ENCODE data around the gene OR51L1. TPM values are rescaled to one million over a fixed set of nuclear protein-coding genes. Genes with fewer than 3 reads are reported as not detected.

OR51L1 gene
- total and polyA plus RNA-seq, 5 donors: not detected

DNA sequence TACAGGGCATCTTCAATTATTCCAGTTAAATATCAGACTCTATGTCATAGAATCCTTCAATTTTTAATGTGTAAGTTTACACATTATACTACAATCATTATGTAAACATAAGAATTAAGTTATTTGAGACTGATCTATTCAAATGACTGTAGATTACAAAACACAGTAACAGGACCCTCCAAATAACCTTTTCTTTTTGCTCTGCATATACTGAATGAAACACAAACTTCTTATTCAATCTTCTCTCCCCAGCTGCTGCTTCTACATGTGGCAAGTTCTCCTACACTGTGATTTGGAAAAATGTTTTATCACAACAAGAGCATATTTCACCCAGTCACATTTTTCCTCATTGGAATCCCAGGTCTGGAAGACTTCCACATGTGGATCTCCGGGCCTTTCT is 51.6 kb downstream of the OR51L1 start, which contains the start of gene OR52J3:
Gene OR52J3, plus strand, starts transcription at position 301 of the 400 bp plus-strand sequence. Its CDS starts 0 bp downstream, at position 301.
- no peaks in the 10 kb centered on the region for H3K27me3 ChIP-seq (ENCODE audit: control insufficient read depth, insufficient read depth)
- no peaks in the 10 kb centered on the region for H3K9me3 ChIP-seq (ENCODE audit: control insufficient read depth, low read length)
- no peak within 1 kb of the TSS for H3K27ac ChIP-seq (ENCODE audit: low read length)
- WGBS: 76% methylated on average over 1 of the region's 1 CpG
- no peaks in the 10 kb centered on the region for H3K4me1 ChIP-seq (ENCODE audit: control insufficient read depth, insufficient read depth, low read length)
- intact Hi-C loops (cut with DNase I): no loop called here
- DNase-seq (no peak), ATAC-seq (no peak)
- no peak within 1 kb of the TSS for H3K4me3 ChIP-seq (ENCODE audit: low read length)

DNA sequence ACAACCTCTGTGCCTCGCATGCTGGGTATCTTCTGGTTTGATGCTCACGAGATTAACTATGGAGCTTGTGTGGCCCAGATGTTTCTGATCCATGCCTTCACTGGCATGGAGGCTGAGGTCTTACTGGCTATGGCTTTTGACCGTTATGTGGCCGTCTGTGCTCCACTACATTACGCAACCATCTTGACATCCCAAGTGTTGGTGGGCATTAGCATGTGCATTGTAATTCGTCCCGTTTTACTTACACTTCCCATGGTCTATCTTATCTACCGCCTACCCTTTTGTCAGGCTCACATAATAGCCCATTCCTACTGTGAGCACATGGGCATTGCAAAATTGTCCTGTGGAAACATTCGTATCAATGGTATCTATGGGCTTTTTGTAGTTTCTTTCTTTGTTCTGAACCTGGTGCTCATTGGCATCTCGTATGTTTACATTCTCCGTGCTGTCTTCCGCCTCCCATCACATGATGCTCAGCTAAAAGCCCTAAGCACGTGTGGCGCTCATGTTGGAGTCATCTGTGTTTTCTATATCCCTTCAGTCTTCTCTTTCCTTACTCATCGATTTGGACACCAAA is 52.2 kb downstream of the OR51L1 start:
- no peaks in the 10 kb centered on the region for H3K27me3 ChIP-seq (ENCODE audit: control insufficient read depth, insufficient read depth)
- H3K9me3 ChIP-seq (ENCODE audit: control insufficient read depth, low read length): no peaks in the 10 kb centered on the region
- H3K4me1 ChIP-seq (ENCODE audit: control insufficient read depth, insufficient read depth, low read length): no peaks in the 10 kb centered on the region
- DNase-seq (no peak), ATAC-seq (no peak)
- H3K27ac ChIP-seq (ENCODE audit: low read length): no peak overlapping the region
- 75% methylated on average over 15 of the region's 15 CpGs for WGBS
- H3K4me3 ChIP-seq (ENCODE audit: low read length): no peak overlapping the region
- intact Hi-C loops (cut with DNase I): no loop called here

Other genes with a start within 250 kb of the OR51L1 start
- not detected for gene OR51F1, start 224.9 kb upstream of the OR51L1 start, total RNA-seq
- not detected for gene OR51F1, start 224.9 kb upstream of the OR51L1 start, polyA plus RNA-seq
- gene OR52R1, start 190.5 kb upstream of the OR51L1 start, total RNA-seq: not detected
- not detected for gene OR52R1, start 190.5 kb upstream of the OR51L1 start, polyA plus RNA-seq
- gene OR51F2, start 173.5 kb upstream of the OR51L1 start, total RNA-seq: not detected
- not detected for gene OR51F2, start 173.5 kb upstream of the OR51L1 start, polyA plus RNA-seq
- gene OR51S1, start 145.6 kb upstream of the OR51L1 start, total RNA-seq: not detected
- gene OR51S1, start 145.6 kb upstream of the OR51L1 start, polyA plus RNA-seq: not detected
- gene OR51T1, start 113.0 kb upstream of the OR51L1 start, total RNA-seq: not detected
- gene OR51T1, start 113.0 kb upstream of the OR51L1 start, polyA plus RNA-seq: not detected
- not detected for gene OR51A7, start 91.1 kb upstream of the OR51L1 start, total RNA-seq
- gene OR51A7, start 91.1 kb upstream of the OR51L1 start, polyA plus RNA-seq: not detected
- gene OR51G2, start 75.5 kb upstream of the OR51L1 start, total RNA-seq: not detected
- gene OR51G2, start 75.5 kb upstream of the OR51L1 start, polyA plus RNA-seq: not detected
- gene OR51G1, start 70.5 kb upstream of the OR51L1 start, total RNA-seq: not detected
- not detected for gene OR51G1, start 70.5 kb upstream of the OR51L1 start, polyA plus RNA-seq
- not detected for gene OR51A4, start 47.2 kb upstream of the OR51L1 start, total RNA-seq
- gene OR51A4, start 47.2 kb upstream of the OR51L1 start, polyA plus RNA-seq: not detected
- gene OR51A2, start 39.1 kb upstream of the OR51L1 start, total RNA-seq: not detected
- not detected for gene OR51A2, start 39.1 kb upstream of the OR51L1 start, polyA plus RNA-seq
- gene OR52J3, start 51.7 kb downstream of the OR51L1 start, total RNA-seq: not detected
- gene OR52J3, start 51.7 kb downstream of the OR51L1 start, polyA plus RNA-seq: not detected
- gene OR52E2, start 64.8 kb downstream of the OR51L1 start, total RNA-seq: not detected
- gene OR52E2, start 64.8 kb downstream of the OR51L1 start, polyA plus RNA-seq: not detected
- gene OR52E1, start 74.7 kb downstream of the OR51L1 start, total RNA-seq: not detected
- not detected for gene OR52E1, start 74.7 kb downstream of the OR51L1 start, polyA plus RNA-seq
- gene OR52A5, start 143.5 kb downstream of the OR51L1 start, total RNA-seq: not detected
- gene OR52A5, start 143.5 kb downstream of the OR51L1 start, polyA plus RNA-seq: not detected
- gene OR52A1, start 159.9 kb downstream of the OR51L1 start, total RNA-seq: not detected
- not detected for gene OR52A1, start 159.9 kb downstream of the OR51L1 start, polyA plus RNA-seq
- gene OR51V1, start 205.8 kb downstream of the OR51L1 start, total RNA-seq: not detected
- not detected for gene OR51V1, start 205.8 kb downstream of the OR51L1 start, polyA plus RNA-seq
- gene HBB, start 232.2 kb downstream of the OR51L1 start, total RNA-seq: 100 to 1,000 TPM in 2 of 4 donors, 10 to 100 TPM in 2; 63.4 to 190 (median 100) TPM
- gene HBB, start 232.2 kb downstream of the OR51L1 start, polyA plus RNA-seq: 3.0 TPM
- not detected for gene HBD, start 239.6 kb downstream of the OR51L1 start, total RNA-seq
- gene HBD, start 239.6 kb downstream of the OR51L1 start, polyA plus RNA-seq: not detected